H1 (cell line): ENCODE data around the gene EML1. TPM values are rescaled to one million over a fixed set of nuclear protein-coding genes. Genes with fewer than 3 reads are reported as not detected.

ENCODE experiments used
- CTCF ChIA-PET: fragments of 300-600 bp; sonication (Branson Sonifier 250); formaldehyde crosslinking; loops from one replicate; lab custom pipeline; 2021; ENCODE audit not compliant: partially characterized antibody; lab: Charles Lee
- POLR2A ChIA-PET: fragments of 300-600 bp; sonication (Branson Sonifier 250); formaldehyde crosslinking; loops from one replicate; lab custom pipeline; 2021; ENCODE audit warnings: inconsistent platforms; ENCODE audit not compliant: partially characterized antibody; lab: Charles Lee
- DNase-seq, 2 experiments: peaks; one replicate each; pipeline versions ENCODE4 v3.0.0 to v3.0.0-alpha.2; 2010 to 2022; ENCODE audit warnings: low spot score in 2 of 2, low read depth in 1 of 2, mixed read lengths in 1 of 2
- FAIRE-seq: peaks from 2 replicates; lab custom pipeline; 2011; peaks lifted over from hg19 to GRCh38; lab: Jason Lieb, UNC
- H2AFZ ChIP-seq: 2 replicates; pipeline ENCODE4 v1.8.1; 2012; ENCODE audit warnings: low read length, inconsistent platforms
- H2AK5ac ChIP-seq: 2 replicates; pipeline ENCODE4 v1.6.1; 2013; ENCODE audit warnings: low read depth, low read length
- H2BK120ac ChIP-seq: replicated peaks from 2 replicates; pipeline ENCODE3; 2013; ENCODE audit warnings: low read depth, low read length, inconsistent platforms
- H2BK12ac ChIP-seq: 2 replicates; pipeline ENCODE4 v1.6.1; 2013; ENCODE audit warnings: low read depth, low read length
- H2BK15ac ChIP-seq: 2 replicates; pipeline ENCODE4 v1.6.1; 2013; ENCODE audit warnings: low read length
- H2BK20ac ChIP-seq: 2 replicates; pipeline ENCODE4 v1.6.1; 2013; ENCODE audit warnings: low read length
- H2BK5ac ChIP-seq: 2 replicates; pipeline ENCODE4 v1.6.1; 2013; ENCODE audit warnings: low read depth, low read length
- H3K14ac ChIP-seq: 2 replicates; pipeline ENCODE4 v1.6.1; 2013; ENCODE audit warnings: inconsistent platforms; ENCODE audit not compliant: insufficient read length
- H3K18ac ChIP-seq: 2 replicates; pipeline ENCODE4 v1.6.1; 2013; ENCODE audit warnings: low read length; ENCODE audit errors: extremely low read depth
- H3K23ac ChIP-seq: 2 replicates; pipeline ENCODE4 v1.6.1; 2013; ENCODE audit warnings: inconsistent platforms; ENCODE audit not compliant: insufficient read length
- H3K23me2 ChIP-seq: 2 replicates; pipeline ENCODE4 v1.6.1; 2013; ENCODE audit warnings: low read depth, low read length
- H3K27ac ChIP-seq: 2 replicates; pipeline ENCODE4 v1.6.1; 2011; ENCODE audit warnings: low read depth, low read length, inconsistent platforms
- H3K27me3 ChIP-seq, 4 experiments: replicated peaks in 1 of 4; 1 replicate in 1 of 4; 2 replicates in 3 of 4; pipeline versions ENCODE4 v1.6.1 to v1.8.1; 2011 to 2013; ENCODE audit warnings: low read length in 3 of 4, mild to moderate bottlenecking in 3 of 4, inconsistent platforms in 2 of 4, mixed read lengths in 2 of 4, moderate library complexity in 1 of 4; ENCODE audit not compliant: control insufficient read depth in 3 of 4, insufficient read depth in 3 of 4; ENCODE audit errors: extremely low read depth in 1 of 4
- H3K36me3 ChIP-seq, 4 experiments: 2 replicates each; pipeline versions ENCODE4 v1.6.1 to v1.8.1; 2011 to 2013; ENCODE audit warnings: mild to moderate bottlenecking in 4 of 4, low read length in 3 of 4, moderate library complexity in 2 of 4, control low read depth in 1 of 4, inconsistent platforms in 1 of 4; ENCODE audit not compliant: insufficient read depth in 4 of 4, control insufficient read depth in 2 of 4
- H3K4ac ChIP-seq: replicated peaks from 2 replicates; pipeline ENCODE3; 2013; ENCODE audit warnings: low read length, low read depth, mixed read lengths, inconsistent platforms; ENCODE audit not compliant: insufficient read length
- H3K4me1 ChIP-seq, 4 experiments: replicated peaks in 1 of 4; 1 replicate in 1 of 4; 2 replicates in 3 of 4; pipeline versions ENCODE4 v1.6.1 to v1.8.1; 2011 to 2013; ENCODE audit warnings: low read length in 3 of 4, inconsistent platforms in 2 of 4, mixed read lengths in 1 of 4; ENCODE audit not compliant: insufficient read depth in 4 of 4, control insufficient read depth in 3 of 4
- H3K4me2 ChIP-seq, 2 experiments: 2 replicates each; pipeline versions ENCODE4 v1.6.1 to v1.8.1; 2011 to 2013; ENCODE audit warnings: low read depth in 2 of 2, low read length in 2 of 2, control low read depth in 1 of 2, inconsistent platforms in 1 of 2, mild to moderate bottlenecking in 1 of 2; ENCODE audit not compliant: insufficient read depth in 1 of 2
- H3K4me3 ChIP-seq, 4 experiments: fragments of 200-600, 300-600 bp in 1 of 4; sonication (generic), shearing (Covaris generic), sonication (Bioruptor Twin) in 1 of 4; 2 replicates each; pipeline versions ENCODE4 v1.5.1 to v1.8.1; 2011 to 2016; ENCODE audit warnings: low read length in 4 of 4, low read depth in 3 of 4, control low read depth in 2 of 4, inconsistent platforms in 2 of 4, mild to moderate bottlenecking in 2 of 4, mixed read lengths in 1 of 4, moderate library complexity in 1 of 4; ENCODE audit not compliant: insufficient read depth in 2 of 4; ENCODE audit errors: extremely low read depth in 1 of 4
- H3K56ac ChIP-seq: replicated peaks from 2 replicates; pipeline ENCODE3; 2013; ENCODE audit warnings: low read depth, mild to moderate bottlenecking, mixed read lengths, low read length, inconsistent platforms; ENCODE audit not compliant: insufficient read length
- H3K79me1 ChIP-seq: 2 replicates; pipeline ENCODE4 v1.6.1; 2013; ENCODE audit warnings: low read depth, low read length, control low read depth
- H3K79me2 ChIP-seq, 2 experiments: 2 replicates each; pipeline versions ENCODE4 v1.6.1 to v1.8.1; 2012 to 2013; ENCODE audit warnings: low read length in 2 of 2, mild to moderate bottlenecking in 2 of 2, inconsistent platforms in 1 of 2; ENCODE audit not compliant: insufficient read depth in 2 of 2, control insufficient read depth in 1 of 2
- H3K9ac ChIP-seq, 4 experiments: replicated peaks in 1 of 4; 1 replicate in 1 of 4; 2 replicates in 3 of 4; pipeline versions ENCODE4 v1.6.1 to v1.8.1; 2011 to 2013; ENCODE audit warnings: low read depth in 3 of 4, low read length in 3 of 4, control low read depth in 2 of 4, mild to moderate bottlenecking in 2 of 4, moderate library complexity in 2 of 4, inconsistent platforms in 1 of 4; ENCODE audit errors: extremely low read depth in 1 of 4
- H3K9me3 ChIP-seq, 2 experiments: 2 replicates each; pipeline versions ENCODE4 v1.6.1 to v1.8.1; 2012 to 2013; ENCODE audit warnings: mild to moderate bottlenecking in 2 of 2, moderate library complexity in 2 of 2, control low read depth in 1 of 2, inconsistent platforms in 1 of 2, low read depth in 1 of 2, low read length in 1 of 2, mixed read lengths in 1 of 2; ENCODE audit not compliant: insufficient read depth in 2 of 2
- H4K20me1 ChIP-seq, 2 experiments: replicated peaks in 1 of 2; 2 replicates each; pipeline versions ENCODE3 to v1.8.1; 2011 to 2013; ENCODE audit warnings: inconsistent platforms in 2 of 2, low read length in 2 of 2, mild to moderate bottlenecking in 1 of 2; ENCODE audit not compliant: insufficient read depth in 2 of 2, control insufficient read depth in 1 of 2
- H4K5ac ChIP-seq: 2 replicates; pipeline ENCODE4 v1.6.1; 2013; ENCODE audit warnings: low read length, low read depth, mixed read lengths, inconsistent platforms; ENCODE audit not compliant: insufficient read length
- H4K8ac ChIP-seq: 2 replicates; pipeline ENCODE4 v1.8.0; 2013; ENCODE audit warnings: mild to moderate bottlenecking, moderate library complexity, low read length, inconsistent platforms; ENCODE audit not compliant: insufficient read depth; ENCODE audit errors: extremely low read depth
- H4K91ac ChIP-seq: replicated peaks from 2 replicates; pipeline ENCODE3; 2013; ENCODE audit warnings: low read length, mixed read lengths, inconsistent platforms; ENCODE audit not compliant: insufficient read length
- ASH2L ChIP-seq: fragments of 200-600, 300-600 bp; sonication (generic); IDR thresholded peaks from one replicate; pipeline ENCODE4 v1.7.1; 2017; ENCODE audit warnings: low read length
- CHD1 ChIP-seq: IDR thresholded peaks from 2 replicates; pipeline ENCODE4 v1.6.1; 2012; ENCODE audit warnings: low read depth, low read length, improper control_type of control experiment
- CREB1 ChIP-seq: IDR thresholded peaks from 2 replicates; pipeline ENCODE4 v1.6.1; 2012; ENCODE audit warnings: inconsistent platforms
- EGR1 ChIP-seq: IDR thresholded peaks from 2 replicates; pipeline ENCODE4 v1.6.1; 2011; ENCODE audit warnings: low read depth, low read length, borderline replicate concordance
- POLR2A ChIP-seq, 2 experiments: IDR thresholded peaks; 1 replicate in 1 of 2; 2 replicates in 1 of 2; pipeline ENCODE4 v1.6.1; 2011; ENCODE audit warnings: low read depth in 2 of 2, low read length in 2 of 2, mild to moderate bottlenecking in 2 of 2; ENCODE audit errors: control extremely low read depth in 1 of 2
- RXRA ChIP-seq: IDR thresholded peaks from 2 replicates; pipeline ENCODE4 v1.6.1; 2011; ENCODE audit warnings: low read depth, mild to moderate bottlenecking, low read length, moderate library complexity; ENCODE audit not compliant: insufficient read depth
- SP2 ChIP-seq: IDR thresholded peaks from 2 replicates; pipeline ENCODE4 v1.6.1; 2012; ENCODE audit warnings: mild to moderate bottlenecking, low read length, inconsistent platforms
- WGBS, 2 experiments: shearing (Covaris generic) in 1 of 2; methylation state at CpG; one replicate each; pipeline versions ENCODE4 v1.1.6 to v1.1.7; 2013 to 2015; ENCODE audit warnings: low lambda C conversion rate in 2 of 2, mixed read lengths in 2 of 2, inconsistent platforms in 1 of 2, low coverage in 1 of 2, missing lambda C conversion rate in 1 of 2; ENCODE audit not compliant: insufficient replicate concordance in 2 of 2, insufficient coverage in 1 of 2, insufficient read length in 1 of 2; ENCODE audit errors: extremely low coverage in 1 of 2, missing lambda C conversion rate in 1 of 2; 5-methylcytosine and 5-hydroxymethylcytosine counted together
- polyA plus RNA-seq, 7 experiments: library from polyadenylated mRNA; depleted of rRNA in 3 of 7; stranded (reverse) in 5 of 7; unstranded in 2 of 7; fragments of >200 nt in 5 of 7; fragments of 200-250 nt in 2 of 7; gene quantifications; 1 replicate in 5 of 7; 2 replicates in 1 of 7; 4 replicates in 1 of 7; pipeline versions ENCODE4 v1.2.1 to v1.2.3, GENCODE V29; 2011 to 2013; ENCODE audit warnings: missing spikeins in 2 of 7, mixed read lengths in 2 of 7
- total RNA-seq: library from RNA; stranded (reverse); fragmentation: NEBNext Ultra II Directional; extraction: Animal tissue kit (Norgen Biotek cat#: 25700); gene quantifications from 2 replicates; pipeline ENCODE4 v1.2.1, GENCODE V29; 2021

EML1 gene
- total and polyA plus RNA-seq, 2 of the 8 experiments (the other 6 are each of a cell fraction or from before 2014, with no cell fraction given): 11.1 to 24.7 TPM

- Histone ChIP-seq H3K27ac (no peak overlapping the region), H3K79me1 (no peaks in the 10 kb centered on the region), H4K8ac (no peak overlapping the region), H3K4me3 (peak overlapping the region in 1 of 4 experiments; percentile 43; a peak in 1 of 8 replicates), H3K27me3 (no peaks in the 10 kb centered on the region; a peak in 2 of 7 replicates), H3K18ac (no peak overlapping the region), H3K9ac (no peak overlapping the region), H3K79me2 (no peaks in the 10 kb centered on the region), H3K4me2 (peak overlapping the region; percentile 32 to 44; a peak in 1 of 4 replicates), H2AK5ac (no peak overlapping the region), H2BK15ac (no peak overlapping the region), H3K56ac (no peak overlapping the region), H4K5ac (no peak overlapping the region), H4K91ac (no peak overlapping the region), H3K4me1 (peaks cover 4 to 13% (median 6%) of the 10 kb centered on the region in 4 experiments), H4K20me1 (no peaks in the 10 kb centered on the region), H3K14ac (no peak overlapping the region), H3K23me2 (no peaks in the 10 kb centered on the region; the same call in 1 of the 2 replicates), H2AFZ (no peak overlapping the region), H3K23ac (no peak overlapping the region), H2BK12ac (no peak overlapping the region), H2BK20ac (no peak overlapping the region), H3K36me3 (no peaks in the 10 kb centered on the region), H3K9me3 (no peaks in the 10 kb centered on the region), H2BK120ac (no peak overlapping the region), H2BK5ac (no peak overlapping the region), H3K4ac (no peak overlapping the region)
- CTCF ChIA-PET: interaction anchor here (0.7 to 17.3 kb wide), 8 partner anchors 9 to 169 kb away, joined by 3 to 237 read pairs (median 3); no protein-coding TSS in a partner anchor
- TF ChIP-seq RXRA (no peak), POLR2A (IDR thresholded peaks at IDR 0.05; ENCODE audit: control extremely low read depth in 1 of 2, low read depth in 2 of 2, low read length in 2 of 2) (no peak), ASH2L (no peak), CREB1 (no peak), CHD1 (no peak), SP2 (no peak), EGR1 (no peak)
- no peak for DNase-seq
- FAIRE-seq: no peak
- POLR2A ChIA-PET: no interaction called here
- WGBS, 2 experiments: 76% methylated on average over 7 of the region's 7 CpGs; no CpG with 5 or more reads in 1 of the 2 experiments
Measured at GRCh38 chr14:99744873-99745224, 48.4 kb upstream of the EML1 start.
